Hair follicular keratinocyte (primary cell): ENCODE results near the gene TIMP4. TPM values are rescaled to one million over a fixed set of nuclear protein-coding genes. Genes with fewer than 3 reads are reported as not detected.

Experiments used
- total RNA-seq: library from RNA; depleted of rRNA; stranded (reverse); fragments of >200 nt; gene quantifications from 2 replicates; pipeline ENCODE4 v1.2.3, GENCODE V29; 2015

Gene TIMP4
- total RNA-seq: 0.08 TPM in 1 of 2 replicates, not detected in the other

DNA sequence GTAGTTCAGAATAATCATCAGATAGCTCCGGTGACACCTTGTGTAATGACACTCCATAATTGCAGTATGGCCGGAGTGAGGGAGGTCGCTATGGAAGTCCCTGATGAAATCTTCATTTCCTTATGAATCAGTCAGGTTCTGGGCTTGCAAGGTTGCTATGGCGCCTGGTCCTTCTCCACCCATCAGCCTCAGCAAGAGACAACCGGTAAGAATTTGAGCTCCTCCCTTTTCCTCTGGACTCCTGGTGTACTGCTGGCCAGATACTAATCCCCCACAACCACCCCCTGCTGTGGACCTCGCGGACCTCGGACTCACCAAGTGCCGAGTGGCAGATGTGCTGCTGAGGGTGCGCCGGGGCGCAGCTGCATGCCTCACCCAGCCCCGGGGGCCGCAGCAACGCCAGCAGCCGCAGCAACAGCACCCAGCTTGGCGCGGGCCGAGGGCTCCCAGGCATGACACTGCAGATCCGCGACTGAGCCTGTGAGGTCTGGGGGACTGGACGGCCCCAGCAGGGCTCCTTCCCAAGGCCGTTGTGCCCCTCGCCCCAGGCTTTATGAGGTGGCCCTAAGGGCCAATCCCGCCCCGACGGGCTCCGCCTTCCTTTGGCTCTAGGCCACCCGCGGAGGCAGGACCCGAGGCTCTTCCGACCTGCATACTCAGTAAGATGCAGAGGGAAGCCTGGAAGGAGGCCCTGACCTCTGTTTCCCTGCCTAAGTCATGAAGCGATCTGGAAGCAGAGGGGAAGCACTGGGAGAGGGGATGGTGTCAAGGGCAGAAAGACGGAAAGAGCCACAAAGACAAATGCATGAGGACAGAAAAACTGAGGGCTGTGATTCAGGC lies at the start of gene TIMP4:
TIMP4 (minus strand) TSS at position 526 of the 840 bp plus-strand sequence; CDS start at position 454, 72 bp downstream.

Other genes with a start within 250 kb of the TIMP4 start
- under 0.01 and 0.04 TPM in 2 replicates for gene SYN2, start 154.5 kb downstream of the TIMP4 start, total RNA-seq
- 0.39 and 0.80 TPM in 2 replicates for gene PPARG, start 130.2 kb upstream of the TIMP4 start, total RNA-seq